Caco-2 (cell line): Measurements from ENCODE around the gene ROS1. TPM values are rescaled to one million over a fixed set of nuclear protein-coding genes. Genes with fewer than 3 reads are reported as not detected.

Experiments
- BruUV-seq: library from RNA; stranded (reverse); fragments of 400-500 nt; replicated peaks from 2 replicates; lab custom pipeline; 2021; lab: Mats Ljungman, UMichigan
- CTCF ChIA-PET: fragments of 300-600 bp; sonication (Branson Sonifier 250); formaldehyde crosslinking; loops from one replicate; lab custom pipeline; 2022; ENCODE audit warnings: antibody characterized with exemption; lab: Charles Lee
- POLR2A ChIA-PET: fragments of 300-600 bp; sonication (Branson Sonifier 250); formaldehyde crosslinking; loops from one replicate; lab custom pipeline; 2022; ENCODE audit warnings: antibody characterized with exemption; lab: Charles Lee
- DNase-seq, 2 experiments: peaks; one replicate each; pipeline versions ENCODE4 v3.0.0 to v3.0.0-alpha.2; 2020 to 2022
- H3K27me3 ChIP-seq: replicated peaks from 2 replicates; pipeline ENCODE4 v1.6.0; 2011; ENCODE audit warnings: low read length; ENCODE audit not compliant: control insufficient read depth, insufficient read depth
- H3K36me3 ChIP-seq: 2 replicates; pipeline ENCODE4 v1.5.1; 2011; ENCODE audit warnings: low read length; ENCODE audit not compliant: control insufficient read depth, insufficient read depth
- H3K4me1 ChIP-seq: fragments of 250-450 bp; sonication (Bioruptor Pico); 2 replicates; pipeline ENCODE4 v1.5.1; 2020; ENCODE audit warnings: mild to moderate bottlenecking
- H3K4me3 ChIP-seq: 2 replicates; pipeline ENCODE4 v1.5.1; 2011; ENCODE audit warnings: low read depth, mild to moderate bottlenecking, control low read depth, low read length
- H3K9me3 ChIP-seq: fragments of 250-450 bp; sonication (Bioruptor Pico); 2 replicates; pipeline ENCODE4 v1.5.1; 2020; ENCODE audit warnings: mild to moderate bottlenecking, moderate library complexity
- H3K27ac Mint-ChIP-seq: one replicate; pipeline ENCODE4 v1.8.0; 2022; ENCODE audit warnings: mixed read lengths; ENCODE audit not compliant: unreplicated experiment
- H3K27me3 Mint-ChIP-seq: one replicate; pipeline ENCODE4 v1.8.0; 2022; ENCODE audit warnings: mixed read lengths; ENCODE audit not compliant: insufficient read depth, unreplicated experiment
- H3K36me3 Mint-ChIP-seq: one replicate; pipeline ENCODE4 v1.8.0; 2022; ENCODE audit warnings: mild to moderate bottlenecking, mixed read lengths; ENCODE audit not compliant: insufficient read depth, unreplicated experiment
- H3K4me1 Mint-ChIP-seq: one replicate; pipeline ENCODE4 v1.8.0; 2022; ENCODE audit warnings: low read depth, mixed read lengths; ENCODE audit not compliant: unreplicated experiment
- H3K4me3 Mint-ChIP-seq: one replicate; pipeline ENCODE4 v1.8.0; 2022; ENCODE audit warnings: mild to moderate bottlenecking, moderate library complexity, mixed read lengths; ENCODE audit not compliant: unreplicated experiment
- H3K9me3 Mint-ChIP-seq: one replicate; pipeline ENCODE4 v1.8.0; 2022; ENCODE audit warnings: mixed read lengths; ENCODE audit not compliant: unreplicated experiment
- CTCF ChIP-seq, 2 experiments: fragments of 200-600 bp in 1 of 2; IDR thresholded peaks; 1 replicate in 1 of 2; 2 replicates in 1 of 2; pipeline versions ENCODE4 v1.5.1 to v1.8.0; 2011 to 2022; ENCODE audit warnings: antibody characterized with exemption in 1 of 2, control low read depth in 1 of 2, inconsistent platforms in 1 of 2, low read depth in 1 of 2, low read length in 1 of 2, mild to moderate bottlenecking in 1 of 2, moderate library complexity in 1 of 2; ENCODE audit not compliant: insufficient read depth in 1 of 2, severe bottlenecking in 1 of 2, unreplicated experiment in 1 of 2
- intact Hi-C: fragments of 100-400 bp; cut with micrococcal nuclease; formaldehyde crosslinking; loops from one replicate; pipeline ENCODE4 v1.10.0; 2022; ENCODE audit not compliant: unreplicated experiment
- total RNA-seq: library from RNA; stranded (reverse); gene quantifications from 2 replicates; pipeline ENCODE4 v1.2.3, GENCODE V29; 2022

Gene ROS1
- total RNA-seq, 1 experiment from 2014 or later = 0.16 TPM

DNA sequence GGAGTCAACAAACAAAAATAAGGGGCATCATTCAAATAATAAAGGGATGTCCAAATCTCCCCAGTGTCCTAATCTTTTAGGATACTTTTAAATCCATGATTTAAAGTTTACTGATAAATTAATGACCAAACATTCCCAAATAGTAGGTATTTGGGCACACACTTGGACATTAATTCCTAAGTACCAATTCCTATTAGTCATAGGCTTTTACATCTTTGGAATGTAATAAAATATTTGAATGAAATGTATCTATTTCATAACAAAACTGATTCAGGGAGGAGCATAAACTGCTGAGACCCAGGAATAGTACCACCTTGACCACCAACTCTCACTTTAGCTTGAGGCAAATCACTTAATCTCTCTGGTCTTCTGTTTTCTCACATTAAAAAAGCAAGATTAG lies 116.1 kb downstream of the ROS1 start:
- Mint-ChIP-seq H3K4me3 (no peak overlapping the region), H3K9me3 (no peaks in the 10 kb centered on the region), H3K27me3 (peaks cover 10% of the 10 kb centered on the region), H3K36me3 (no peaks in the 10 kb centered on the region), H3K27ac (no peak overlapping the region), H3K4me1 (no peaks in the 10 kb centered on the region)
- no TSS peak for BruUV-seq
- CTCF ChIA-PET = no interaction called here
- POLR2A ChIA-PET = no interaction called here
- Histone ChIP-seq H3K4me3 (no peak overlapping the region), H3K9me3 (no peaks in the 10 kb centered on the region), H3K27me3 (no peaks in the 10 kb centered on the region; the same call in 1 of the 2 replicates), H3K36me3 (no peaks in the 10 kb centered on the region), H3K4me1 (no peaks in the 10 kb centered on the region)
- DNase-seq = no peak
- TF ChIP-seq CTCF (IDR thresholded peaks at IDR 0.05; ENCODE audit: insufficient read depth in 1 of 2, low read depth in 1 of 2, low read length in 1 of 2, severe bottlenecking in 1 of 2, unreplicated experiment in 1 of 2) = no peak
- intact Hi-C loops = no loop called here

GRCh38 chr6:117309069-117309468 lies 116.7 kb downstream of the ROS1 start:
- CTCF ChIA-PET = no interaction called here
- H3K4me1 Mint-ChIP-seq = no peaks in the 10 kb centered on the region
- peaks cover 10% of the 10 kb centered on the region for H3K27me3 Mint-ChIP-seq
- H3K9me3 Mint-ChIP-seq = no peaks in the 10 kb centered on the region
- no peaks in the 10 kb centered on the region for H3K9me3 ChIP-seq
- no peak for DNase-seq
- H3K4me3 ChIP-seq = no peak overlapping the region
- no peak overlapping the region for H3K27ac Mint-ChIP-seq
- no peaks in the 10 kb centered on the region; the same call in 1 of the 2 replicates for H3K27me3 ChIP-seq
- no peaks in the 10 kb centered on the region for H3K36me3 ChIP-seq
- no peaks in the 10 kb centered on the region for H3K4me1 ChIP-seq
- POLR2A ChIA-PET = no interaction called here
- H3K4me3 Mint-ChIP-seq = no peak overlapping the region
- H3K36me3 Mint-ChIP-seq = no peaks in the 10 kb centered on the region
- TF ChIP-seq CTCF (IDR thresholded peaks at IDR 0.05; ENCODE audit: insufficient read depth in 1 of 2, low read depth in 1 of 2, low read length in 1 of 2, severe bottlenecking in 1 of 2, unreplicated experiment in 1 of 2) = no peak
- no TSS peak for BruUV-seq
- intact Hi-C loops = no loop called here

DNA sequence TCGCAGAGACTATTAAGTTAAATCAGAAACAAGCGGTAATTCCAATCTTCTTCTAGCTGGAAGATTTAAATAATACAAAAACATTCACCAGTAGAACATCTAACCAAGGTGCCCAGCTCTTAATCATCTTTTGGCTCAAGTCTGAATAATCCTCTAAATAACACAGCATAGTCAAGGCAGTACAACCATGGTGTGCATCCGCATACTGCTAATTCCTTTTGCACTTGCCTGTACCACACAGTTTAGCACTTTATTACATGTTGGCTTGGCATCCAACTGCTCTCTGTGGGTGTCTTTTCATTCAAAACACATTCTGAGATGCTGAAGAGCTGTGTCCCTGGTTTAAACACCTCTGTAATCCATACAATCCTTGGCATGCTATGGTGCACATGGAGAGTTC lies 118.1 kb downstream of the ROS1 start:
- no peaks in the 10 kb centered on the region; the same call in 1 of the 2 replicates for H3K27me3 ChIP-seq
- H3K36me3 ChIP-seq = no peaks in the 10 kb centered on the region
- BruUV-seq = no TSS peak
- no peak for TF ChIP-seq CTCF (IDR thresholded peaks at IDR 0.05; ENCODE audit: insufficient read depth in 1 of 2, low read depth in 1 of 2, low read length in 1 of 2, severe bottlenecking in 1 of 2, unreplicated experiment in 1 of 2)
- no peak overlapping the region for H3K27ac Mint-ChIP-seq
- CTCF ChIA-PET = no interaction called here
- no peak overlapping the region for H3K4me3 ChIP-seq
- peaks cover 10% of the 10 kb centered on the region for H3K27me3 Mint-ChIP-seq
- intact Hi-C loops = no loop called here
- POLR2A ChIA-PET = no interaction called here
- no peak overlapping the region for H3K4me3 Mint-ChIP-seq
- H3K9me3 Mint-ChIP-seq = no peaks in the 10 kb centered on the region
- DNase-seq = no peak
- no peaks in the 10 kb centered on the region for H3K9me3 ChIP-seq
- no peaks in the 10 kb centered on the region for H3K4me1 Mint-ChIP-seq
- no peaks in the 10 kb centered on the region for H3K4me1 ChIP-seq
- H3K36me3 Mint-ChIP-seq = no peaks in the 10 kb centered on the region
